ENCODE results near the gene COX18. TPM values are rescaled to one million over a fixed set of nuclear protein-coding genes. Genes with fewer than 3 reads are reported as not detected.

COX18 gene
- total RNA-seq, 2 experiments from 2014 or later = 14.0 to 17.4 TPM

Other genes with a start within 250 kb of the COX18 start
- gene ANKRD17, start 189.1 kb upstream of the COX18 start, total RNA-seq = 10 to 100 TPM; 49.8 to 53.0 TPM

All from activated naive CD8-positive, alpha-beta T cell treated with anti-CD3 and anti-CD28 coated beads, Interleukin-2, amount 10 ng/mL, durations not matched to agents 7 days and 5 days (primary cell).